Smooth muscle cell (in vitro differentiated cells): ENCODE measurements around the gene RBMS3. TPM values are rescaled to one million over a fixed set of nuclear protein-coding genes. Genes with fewer than 3 reads are reported as not detected.

Experiments
- DNase-seq: peaks from one replicate; lab custom pipeline; 2025; ENCODE audit not compliant: unreplicated experiment; lab: John Stamatoyannopoulos, UW
- H2AFZ ChIP-seq: fragments of 200-600 bp; sonication (generic); 2 replicates; pipeline ENCODE4 v1.6.0; 2016; ENCODE audit warnings: antibody characterized with exemption, low read depth, mild to moderate bottlenecking
- H3F3A ChIP-seq: fragments of 200-600 bp; sonication (generic); 2 replicates; pipeline ENCODE4 v1.6.0; 2017; ENCODE audit warnings: antibody characterized with exemption, low read depth
- H3K27ac ChIP-seq: fragments of 200-600 bp; sonication (generic); 2 replicates; pipeline ENCODE4 v1.5.1; 2016; ENCODE audit warnings: low read depth, mild to moderate bottlenecking
- H3K27me3 ChIP-seq: fragments of 200-600 bp; sonication (generic); 2 replicates; pipeline ENCODE4 v1.6.1; 2016; ENCODE audit warnings: low read depth, mild to moderate bottlenecking
- H3K36me3 ChIP-seq: fragments of 200-600 bp; sonication (generic); 2 replicates; pipeline ENCODE4 v1.5.1; 2016; ENCODE audit warnings: low read depth
- H3K4me1 ChIP-seq: fragments of 200-600 bp; sonication (generic); 2 replicates; pipeline ENCODE4 v1.5.1; 2016; ENCODE audit warnings: low read depth
- H3K4me2 ChIP-seq: fragments of 200-600 bp; sonication (generic); 2 replicates; pipeline ENCODE4 v1.6.0; 2016; ENCODE audit warnings: mild to moderate bottlenecking
- H3K4me3 ChIP-seq: fragments of 200-600 bp; sonication (generic); 2 replicates; pipeline ENCODE4 v1.5.1; 2016; ENCODE audit warnings: mild to moderate bottlenecking
- H3K79me2 ChIP-seq: fragments of 200-600 bp; sonication (generic); 2 replicates; pipeline ENCODE4 v1.6.0; 2016; ENCODE audit warnings: low read depth, mild to moderate bottlenecking
- H3K9ac ChIP-seq: fragments of 200-600 bp; sonication (generic); 2 replicates; pipeline ENCODE4 v1.6.0; 2016; ENCODE audit warnings: low read depth
- H3K9me3 ChIP-seq: fragments of 200-600 bp; sonication (generic); replicated peaks from 2 replicates; pipeline ENCODE4 v1.5.1; 2016; ENCODE audit warnings: low read depth
- H4K20me1 ChIP-seq: fragments of 200-600 bp; sonication (generic); 2 replicates; pipeline ENCODE4 v1.6.0; 2016; ENCODE audit warnings: low read depth
- WGBS: methylation state at CpG from one replicate; pipeline ENCODE4 v1.1.7; 2016; ENCODE audit warnings: low lambda C conversion rate; 5-methylcytosine and 5-hydroxymethylcytosine counted together
- polyA plus RNA-seq: library from polyadenylated mRNA; unstranded; fragments of >200 nt; fragmentation: Nextera tagmentation; extraction: Ambion mirVana; gene quantifications from 2 replicates; pipeline ENCODE4 v1.2.1, GENCODE V29; 2016
- total RNA-seq: library from RNA; depleted of rRNA; stranded (reverse); fragments of >200 nt; gene quantifications from 2 replicates; pipeline ENCODE4 v1.2.3, GENCODE V29; 2014
- TF ChIP-seq, protein P1 (sequence below): fragments of 200-600 bp; sonication (generic); IDR thresholded peaks from 2 replicates; pipeline ENCODE4 v1.5.1; 2017; ENCODE audit warnings: borderline replicate concordance, mild to moderate bottlenecking, antibody characterized with exemption; ENCODE audit not compliant: insufficient read depth, poor library complexity, severe bottlenecking

Gene RBMS3
- total and polyA plus RNA-seq, 2 experiments from 2014 or later = 42.9 to 50.6 TPM

DNA sequence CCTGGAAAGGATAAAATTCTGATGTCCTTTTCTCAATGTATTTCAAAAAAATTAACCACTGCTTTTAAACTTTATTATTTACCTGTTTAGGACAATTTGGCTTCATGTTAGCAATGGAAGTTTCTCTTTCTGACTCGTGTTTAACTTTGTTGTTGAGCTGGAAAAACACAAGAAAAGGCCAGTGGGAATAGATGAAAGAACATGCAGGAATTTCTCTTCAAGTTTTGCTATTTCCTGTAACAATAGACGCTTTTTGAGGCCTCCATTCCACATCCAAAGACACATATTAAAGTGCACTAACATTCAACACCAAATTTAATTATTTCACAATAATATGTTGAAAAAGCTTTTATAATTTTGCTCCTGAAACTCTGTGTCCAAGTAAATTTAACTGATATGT, 9.7 kb downstream of the RBMS3 start:
- no peak for DNase-seq
- no peaks in the 10 kb centered on the region for H3K27me3 ChIP-seq
- no peaks in the 10 kb centered on the region for H3K36me3 ChIP-seq
- no peaks in the 10 kb centered on the region for H3K9me3 ChIP-seq
- H3K9ac ChIP-seq = no peak overlapping the region
- H3K4me3 ChIP-seq = no peak overlapping the region
- 48% methylated on average over 2 of the region's 2 CpGs for WGBS
- peaks cover 5% of the 10 kb centered on the region for H4K20me1 ChIP-seq
- H3K4me2 ChIP-seq = no peak overlapping the region
- no peak overlapping the region for H3K27ac ChIP-seq
- H3K79me2 ChIP-seq = peaks cover 100% of the 10 kb centered on the region
- no peak overlapping the region for H2AFZ ChIP-seq
- TF ChIP-seq, protein P1, sequence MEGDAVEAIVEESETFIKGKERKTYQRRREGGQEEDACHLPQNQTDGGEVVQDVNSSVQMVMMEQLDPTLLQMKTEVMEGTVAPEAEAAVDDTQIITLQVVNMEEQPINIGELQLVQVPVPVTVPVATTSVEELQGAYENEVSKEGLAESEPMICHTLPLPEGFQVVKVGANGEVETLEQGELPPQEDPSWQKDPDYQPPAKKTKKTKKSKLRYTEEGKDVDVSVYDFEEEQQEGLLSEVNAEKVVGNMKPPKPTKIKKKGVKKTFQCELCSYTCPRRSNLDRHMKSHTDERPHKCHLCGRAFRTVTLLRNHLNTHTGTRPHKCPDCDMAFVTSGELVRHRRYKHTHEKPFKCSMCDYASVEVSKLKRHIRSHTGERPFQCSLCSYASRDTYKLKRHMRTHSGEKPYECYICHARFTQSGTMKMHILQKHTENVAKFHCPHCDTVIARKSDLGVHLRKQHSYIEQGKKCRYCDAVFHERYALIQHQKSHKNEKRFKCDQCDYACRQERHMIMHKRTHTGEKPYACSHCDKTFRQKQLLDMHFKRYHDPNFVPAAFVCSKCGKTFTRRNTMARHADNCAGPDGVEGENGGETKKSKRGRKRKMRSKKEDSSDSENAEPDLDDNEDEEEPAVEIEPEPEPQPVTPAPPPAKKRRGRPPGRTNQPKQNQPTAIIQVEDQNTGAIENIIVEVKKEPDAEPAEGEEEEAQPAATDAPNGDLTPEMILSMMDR = no peak
- no peaks in the 10 kb centered on the region for H3F3A ChIP-seq
- H3K4me1 ChIP-seq = peaks cover 19% of the 10 kb centered on the region

DNA sequence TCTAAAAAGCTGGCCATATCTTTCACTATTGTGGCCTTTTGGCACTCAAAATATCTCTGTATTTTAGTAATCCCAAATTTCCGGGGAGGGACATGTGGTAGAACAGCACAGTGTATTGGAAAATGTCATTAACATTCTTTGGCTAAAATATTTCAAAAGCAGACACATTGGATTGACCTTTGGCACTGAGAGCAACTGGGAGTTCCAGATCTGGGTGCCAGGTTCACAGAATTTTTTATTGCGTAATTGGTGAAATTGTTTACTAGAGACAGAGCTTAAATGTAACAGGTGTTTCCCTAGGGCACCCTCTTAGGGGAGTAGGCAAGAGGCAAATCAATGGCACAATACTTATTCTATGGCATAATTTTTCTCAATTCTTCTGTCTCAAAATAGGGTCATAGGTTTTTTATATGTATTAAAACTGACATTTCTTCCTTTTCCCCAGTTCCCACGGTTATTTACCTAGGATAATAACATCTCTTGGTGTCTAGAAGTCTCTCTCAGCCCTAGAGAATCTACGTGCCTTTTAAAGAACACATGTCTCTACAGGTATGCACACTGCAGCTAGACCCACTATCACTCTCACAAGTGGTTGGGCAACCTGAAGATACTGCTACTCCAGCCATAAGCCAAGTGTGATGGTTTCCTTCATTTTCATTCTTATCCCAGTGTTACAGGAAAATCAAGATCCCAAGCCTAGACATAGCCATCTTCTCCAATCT, 10.6 kb downstream of the RBMS3 start:
- WGBS = 84% methylated on average over 4 of the region's 4 CpGs
- Histone ChIP-seq H3K27me3 (no peaks in the 10 kb centered on the region), H3K9ac (no peak overlapping the region), H3K4me2 (no peak overlapping the region), H3F3A (no peaks in the 10 kb centered on the region), H4K20me1 (peaks cover 9% of the 10 kb centered on the region), H3K36me3 (no peaks in the 10 kb centered on the region), H3K27ac (peak overlapping the region; percentile 28), H3K4me1 (peaks cover 10% of the 10 kb centered on the region), H2AFZ (no peak overlapping the region), H3K9me3 (no peaks in the 10 kb centered on the region), H3K79me2 (peaks cover 100% of the 10 kb centered on the region), H3K4me3 (no peak overlapping the region)
- TF ChIP-seq, protein P1 = no peak
- DNase-seq = no peak

DNA sequence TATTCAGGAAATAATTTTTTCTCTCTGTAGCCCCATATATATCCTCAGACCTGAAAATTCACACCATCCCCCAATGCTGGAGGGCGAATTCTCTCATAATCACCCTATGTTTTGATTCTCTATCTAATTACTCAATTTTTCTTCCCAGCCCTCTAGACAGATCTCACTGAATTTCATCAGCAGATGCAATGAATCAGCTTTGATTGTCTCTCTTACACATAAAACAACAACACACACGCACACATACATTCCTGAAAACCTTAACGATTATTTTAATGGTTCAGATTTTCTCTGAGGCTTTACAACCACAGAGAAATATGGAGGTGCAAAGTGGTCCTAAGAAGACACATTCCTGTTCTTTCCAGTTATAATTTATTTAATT, 11.1 kb downstream of the RBMS3 start:
- H3K4me2 ChIP-seq = no peak overlapping the region
- H3K79me2 ChIP-seq = peaks cover 100% of the 10 kb centered on the region
- H3K27ac ChIP-seq = no peak overlapping the region
- no peaks in the 10 kb centered on the region for H3K9me3 ChIP-seq
- H3K4me3 ChIP-seq = no peak overlapping the region
- no peak overlapping the region for H2AFZ ChIP-seq
- H4K20me1 ChIP-seq = peaks cover 9% of the 10 kb centered on the region
- no peaks in the 10 kb centered on the region for H3K36me3 ChIP-seq
- TF ChIP-seq, protein P1 = no peak
- no peak for DNase-seq
- 72% methylated on average over 3 of the region's 3 CpGs for WGBS
- no peak overlapping the region for H3K9ac ChIP-seq
- H3K27me3 ChIP-seq = no peaks in the 10 kb centered on the region
- no peaks in the 10 kb centered on the region for H3F3A ChIP-seq
- peaks cover 5% of the 10 kb centered on the region for H3K4me1 ChIP-seq

DNA sequence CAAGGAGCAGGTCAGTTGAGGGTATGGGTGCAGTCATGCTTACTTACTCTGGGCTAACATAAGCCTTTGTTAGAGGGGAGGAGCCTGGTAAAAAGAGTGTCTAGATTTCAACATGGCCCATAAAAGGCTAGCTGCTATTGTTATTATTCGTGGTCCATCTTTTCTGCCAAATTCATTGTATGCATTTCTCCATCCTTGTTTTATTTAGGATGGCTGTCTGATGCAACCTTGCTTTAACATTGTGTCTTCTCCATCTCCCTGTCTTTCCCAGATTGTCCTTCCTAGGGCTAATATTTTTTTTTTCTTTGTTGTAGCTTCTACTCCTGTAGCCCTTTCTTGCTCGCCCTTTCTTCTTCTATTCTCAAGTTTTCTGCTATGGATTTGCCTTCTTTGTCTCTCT, 12.6 kb downstream of the RBMS3 start:
- no peak overlapping the region for H3K9ac ChIP-seq
- no peaks in the 10 kb centered on the region for H3F3A ChIP-seq
- no peaks in the 10 kb centered on the region for H3K27me3 ChIP-seq
- peaks cover 100% of the 10 kb centered on the region for H3K79me2 ChIP-seq
- H3K4me1 ChIP-seq = no peaks in the 10 kb centered on the region
- peaks cover 9% of the 10 kb centered on the region for H4K20me1 ChIP-seq
- TF ChIP-seq, protein P1 = no peak
- 72% methylated on average over 2 of the region's 2 CpGs for WGBS
- H3K4me2 ChIP-seq = no peak overlapping the region
- no peaks in the 10 kb centered on the region for H3K36me3 ChIP-seq
- DNase-seq = no peak
- no peak overlapping the region for H3K4me3 ChIP-seq
- H2AFZ ChIP-seq = no peak overlapping the region
- H3K9me3 ChIP-seq = no peaks in the 10 kb centered on the region
- no peak overlapping the region for H3K27ac ChIP-seq
